ENCODE results near the gene MFNG. TPM values are rescaled to one million over a fixed set of nuclear protein-coding genes. Genes with fewer than 3 reads are reported as not detected.

Gene MFNG
- total and polyA plus RNA-seq, 7 donors: 8.0 to 33.9 (median 10.8) TPM

- Histone ChIP-seq H3K27ac (no peak overlapping the region), H3K27me3 (peaks cover 13 to 82% (median 43%) of the 10 kb centered on the region in 3 donors), H3K4me3 (no peak overlapping the region), H3K9me3 (peaks cover 0 to 6% (median 0%) of the 10 kb centered on the region in 4 donors), H3K36me3 (no peaks in the 10 kb centered on the region), H3K4me1 (no peaks in the 10 kb centered on the region)
- TF ChIP-seq POLR2A (IDR thresholded peaks at IDR 0.05) (no peak), EP300 (IDR thresholded peaks at IDR 0.05) (no peak), POLR2AphosphoS5 (IDR thresholded peaks at IDR 0.05) (no peak), CTCF (IDR thresholded peaks at IDR 0.05) (no peak)
- intact Hi-C loops (cut with DNase I): no loop called here
- 46 to 60% methylated on average over 1 of the region's 1 CpG for WGBS, 2 donors
- DNase-seq: no peak
These were observed 35.0 kb downstream of the MFNG start for GRCh38 chr22:37451218-37451617.

- no peaks in the 10 kb centered on the region for H3K4me1 ChIP-seq
- H3K36me3 ChIP-seq: no peaks in the 10 kb centered on the region
- WGBS, 2 donors: 53 to 73% methylated on average over 15 of the region's 15 CpGs
- intact Hi-C loops (cut with DNase I): no loop called here
- H3K9me3 ChIP-seq: peaks cover 0 to 6% (median 0%) of the 10 kb centered on the region in 4 donors
- peaks cover 13 to 69% (median 37%) of the 10 kb centered on the region in 3 donors for H3K27me3 ChIP-seq
- no peak for DNase-seq
- TF ChIP-seq POLR2AphosphoS5 (IDR thresholded peaks at IDR 0.05) (no peak), CTCF (IDR thresholded peaks at IDR 0.05) (no peak), EP300 (IDR thresholded peaks at IDR 0.05) (no peak), POLR2A (IDR thresholded peaks at IDR 0.05) (no peak)
- H3K27ac ChIP-seq: no peak overlapping the region
- no peak overlapping the region for H3K4me3 ChIP-seq
These were observed 36.7 kb downstream of the MFNG start for GRCh38 chr22:37449331-37450001.

- intact Hi-C loops (cut with DNase I): no loop called here
- Histone ChIP-seq H3K4me3 (no peak overlapping the region), H3K27me3 (peaks cover 13 to 61% (median 37%) of the 10 kb centered on the region in 3 donors), H3K27ac (no peak overlapping the region), H3K4me1 (no peaks in the 10 kb centered on the region), H3K9me3 (peaks cover 0 to 6% (median 0%) of the 10 kb centered on the region in 4 donors), H3K36me3 (no peaks in the 10 kb centered on the region)
- TF ChIP-seq POLR2AphosphoS5 (IDR thresholded peaks at IDR 0.05) (no peak), POLR2A (IDR thresholded peaks at IDR 0.05) (no peak), CTCF (IDR thresholded peaks at IDR 0.05) (no peak), EP300 (IDR thresholded peaks at IDR 0.05) (no peak)
- DNase-seq: no peak
- WGBS, 2 donors: 19 to 74% methylated on average over 18 of the region's 18 CpGs
These were observed 37.6 kb downstream of the MFNG start for GRCh38 chr22:37448516-37449127.

GRCh38 chr22:37445501-37445900, 40.7 kb downstream of the MFNG start:
- DNase-seq: no peak

More at GRCh38 chr22:37445501-37445900, 40.7 kb downstream of the MFNG start:
- WGBS, 2 donors: 51 to 84% methylated on average over 9 of the region's 9 CpGs
- H3K27me3 ChIP-seq: peaks cover 11 to 44% (median 32%) of the 10 kb centered on the region in 3 donors
- TF ChIP-seq POLR2A (IDR thresholded peaks at IDR 0.05) (no peak), EP300 (IDR thresholded peaks at IDR 0.05) (no peak), POLR2AphosphoS5 (IDR thresholded peaks at IDR 0.05) (no peak), CTCF (IDR thresholded peaks at IDR 0.05) (no peak)
- no peak overlapping the region for H3K27ac ChIP-seq
- H3K4me3 ChIP-seq: no peak overlapping the region
- intact Hi-C loops (cut with DNase I): no loop called here
- H3K4me1 ChIP-seq: no peaks in the 10 kb centered on the region
- no peaks in the 10 kb centered on the region for H3K9me3 ChIP-seq
- H3K36me3 ChIP-seq: no peaks in the 10 kb centered on the region
